WTC11 (cell line): ENCODE results near the gene SLCO2A1.

ENCODE experiments used
- ATF3 ChIP-seq: sonication (generic); formaldehyde crosslinking; conservative IDR thresholded peaks from 2 replicates; pipeline ENCODE4 v1.8.1; 2022; ENCODE audit warnings: mild to moderate bottlenecking, missing genetic modification reagents
- CREB1 ChIP-seq: sonication (generic); formaldehyde crosslinking; IDR thresholded peaks from 2 replicates; pipeline ENCODE4 v1.8.0; 2023; ENCODE audit warnings: mild to moderate bottlenecking, missing genetic modification reagents
- ERG ChIP-seq: fragments of 250-450 bp; sonication (Bioruptor Pico); IDR thresholded peaks from 2 replicates; pipeline ENCODE4 v1.8.0; 2021; ENCODE audit warnings: mild to moderate bottlenecking
- GABPB1 ChIP-seq: sonication (generic); formaldehyde crosslinking; IDR thresholded peaks from 2 replicates; pipeline ENCODE4 v1.8.1; 2023; ENCODE audit warnings: mild to moderate bottlenecking, missing genetic modification reagents
- HMGXB4 ChIP-seq: sonication (generic); formaldehyde crosslinking; IDR thresholded peaks from 2 replicates; pipeline ENCODE4 v1.8.1; 2023; ENCODE audit warnings: mild to moderate bottlenecking, moderate library complexity, missing genetic modification reagents
- MAX ChIP-seq: sonication (generic); formaldehyde crosslinking; IDR thresholded peaks from 2 replicates; pipeline ENCODE4 v1.8.0; 2022; ENCODE audit warnings: mild to moderate bottlenecking, missing genetic modification reagents
- MXD4 ChIP-seq: fragments of 250-450 bp; sonication (Bioruptor Pico); IDR thresholded peaks from 2 replicates; pipeline ENCODE4 v1.8.0; 2021; ENCODE audit warnings: mild to moderate bottlenecking, moderate library complexity, borderline replicate concordance
- SP1 ChIP-seq: sonication (generic); formaldehyde crosslinking; conservative IDR thresholded peaks from 2 replicates; pipeline ENCODE4 v1.8.1; 2022; ENCODE audit warnings: missing genetic modification reagents
- TCF7 ChIP-seq: sonication (generic); formaldehyde crosslinking; IDR thresholded peaks from 2 replicates; pipeline ENCODE4 v1.8.0; 2022; ENCODE audit warnings: mild to moderate bottlenecking, low read depth, missing genetic modification reagents, moderate library complexity
- TF ChIP-seq, protein P1 (sequence below): fragments of 200-600 bp; IDR thresholded peaks from 2 replicates; pipeline ENCODE4 v1.8.0; 2022; ENCODE audit warnings: antibody characterized with exemption
- TF ChIP-seq, protein P2 (sequence below): sonication (generic); formaldehyde crosslinking; IDR thresholded peaks from 2 replicates; pipeline ENCODE4 v1.8.0; 2022; ENCODE audit warnings: mild to moderate bottlenecking, missing genetic modification reagents

DNA sequence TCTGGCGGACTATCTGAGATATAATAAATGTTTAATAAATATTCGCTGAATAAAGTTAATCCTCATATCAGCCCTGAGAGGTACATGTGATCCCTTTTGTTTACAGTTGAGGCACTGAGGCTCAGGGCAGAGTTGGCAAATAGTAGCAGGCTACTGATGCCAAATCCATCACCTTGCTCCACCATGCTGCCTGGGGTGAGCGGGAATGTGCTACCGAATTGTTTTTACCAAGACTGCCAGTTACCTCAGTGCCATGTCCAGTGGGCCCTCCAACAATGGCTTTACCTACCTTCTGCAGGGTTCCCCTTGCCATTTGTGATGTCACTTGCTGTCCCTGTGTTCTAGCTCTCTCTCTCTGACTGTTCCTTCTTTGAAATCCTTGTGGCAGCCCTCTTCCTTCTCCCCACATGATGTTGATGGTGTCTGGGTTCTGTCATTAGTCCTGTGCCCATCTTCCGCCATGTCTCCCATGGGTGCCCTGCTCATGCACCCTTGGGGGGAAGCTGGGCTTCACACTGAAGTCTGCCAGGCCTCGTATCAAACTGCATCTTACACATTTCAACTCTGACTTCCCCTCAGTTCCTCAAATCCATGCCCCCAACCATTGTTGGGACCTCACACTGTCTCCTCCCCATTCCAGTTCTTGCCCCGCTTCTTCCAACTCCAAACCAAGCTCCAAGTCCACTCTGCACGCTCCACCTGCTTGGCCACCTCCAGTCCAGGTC is 35.4 kb downstream of the SLCO2A1 start:
- TF ChIP-seq TCF7 (CRISPR knock-in tag) (no peak), CREB1 (CRISPR knock-in tag) (no peak), GABPB1 (CRISPR knock-in tag) (no peak), HMGXB4 (CRISPR knock-in tag) (no peak), MAX (CRISPR knock-in tag) (no peak), SP1 (CRISPR knock-in tag) (no peak), MXD4 (no peak), ERG (no peak), ATF3 (no peak)
- TF ChIP-seq, protein P1, sequence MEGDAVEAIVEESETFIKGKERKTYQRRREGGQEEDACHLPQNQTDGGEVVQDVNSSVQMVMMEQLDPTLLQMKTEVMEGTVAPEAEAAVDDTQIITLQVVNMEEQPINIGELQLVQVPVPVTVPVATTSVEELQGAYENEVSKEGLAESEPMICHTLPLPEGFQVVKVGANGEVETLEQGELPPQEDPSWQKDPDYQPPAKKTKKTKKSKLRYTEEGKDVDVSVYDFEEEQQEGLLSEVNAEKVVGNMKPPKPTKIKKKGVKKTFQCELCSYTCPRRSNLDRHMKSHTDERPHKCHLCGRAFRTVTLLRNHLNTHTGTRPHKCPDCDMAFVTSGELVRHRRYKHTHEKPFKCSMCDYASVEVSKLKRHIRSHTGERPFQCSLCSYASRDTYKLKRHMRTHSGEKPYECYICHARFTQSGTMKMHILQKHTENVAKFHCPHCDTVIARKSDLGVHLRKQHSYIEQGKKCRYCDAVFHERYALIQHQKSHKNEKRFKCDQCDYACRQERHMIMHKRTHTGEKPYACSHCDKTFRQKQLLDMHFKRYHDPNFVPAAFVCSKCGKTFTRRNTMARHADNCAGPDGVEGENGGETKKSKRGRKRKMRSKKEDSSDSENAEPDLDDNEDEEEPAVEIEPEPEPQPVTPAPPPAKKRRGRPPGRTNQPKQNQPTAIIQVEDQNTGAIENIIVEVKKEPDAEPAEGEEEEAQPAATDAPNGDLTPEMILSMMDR: no peak
- TF ChIP-seq, protein P2, sequence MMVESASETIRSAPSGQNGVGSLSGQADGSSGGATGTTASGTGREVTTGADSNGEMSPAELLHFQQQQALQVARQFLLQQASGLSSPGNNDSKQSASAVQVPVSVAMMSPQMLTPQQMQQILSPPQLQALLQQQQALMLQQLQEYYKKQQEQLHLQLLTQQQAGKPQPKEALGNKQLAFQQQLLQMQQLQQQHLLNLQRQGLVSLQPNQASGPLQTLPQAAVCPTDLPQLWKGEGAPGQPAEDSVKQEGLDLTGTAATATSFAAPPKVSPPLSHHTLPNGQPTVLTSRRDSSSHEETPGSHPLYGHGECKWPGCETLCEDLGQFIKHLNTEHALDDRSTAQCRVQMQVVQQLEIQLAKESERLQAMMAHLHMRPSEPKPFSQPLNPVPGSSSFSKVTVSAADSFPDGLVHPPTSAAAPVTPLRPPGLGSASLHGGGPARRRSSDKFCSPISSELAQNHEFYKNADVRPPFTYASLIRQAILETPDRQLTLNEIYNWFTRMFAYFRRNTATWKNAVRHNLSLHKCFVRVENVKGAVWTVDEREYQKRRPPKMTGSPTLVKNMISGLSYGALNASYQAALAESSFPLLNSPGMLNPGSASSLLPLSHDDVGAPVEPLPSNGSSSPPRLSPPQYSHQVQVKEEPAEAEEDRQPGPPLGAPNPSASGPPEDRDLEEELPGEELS (CRISPR knock-in tag): no peak
